Measurements from ENCODE around the gene KRT14.
"Not testable (repeated sequence)": the region's sequence is repeated elsewhere in the genome, so short reads cannot be mapped to it uniquely, and the experiment has no call there.

The KRT14 gene

DNA sequence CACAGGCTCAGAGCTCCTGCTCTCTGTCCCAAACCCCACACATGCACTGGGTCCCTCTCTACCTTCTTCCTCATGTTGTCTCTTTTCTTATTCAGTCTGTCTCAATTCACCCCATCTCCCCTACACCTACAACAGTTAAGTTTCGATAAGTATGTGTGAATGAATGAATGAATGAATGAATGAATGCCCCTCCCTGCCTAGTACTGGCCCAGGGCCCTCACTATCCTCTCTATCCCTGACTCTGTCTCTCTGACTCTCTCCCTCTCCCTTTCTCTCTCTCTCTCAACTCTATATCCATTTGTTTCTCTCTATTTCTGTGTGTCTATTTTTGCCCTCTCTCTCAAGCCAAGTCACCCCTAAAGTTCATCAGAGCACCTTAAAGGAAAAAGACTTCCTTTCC is 8.2 kb downstream of the KRT14 start:
- no peak overlapping the region for H3K27ac Mint-ChIP-seq
- H3K4me1 Mint-ChIP-seq: peaks cover 6% of the 10 kb centered on the region
- no peak overlapping the region for H3K4me3 Mint-ChIP-seq
- TF ChIP-seq, protein P1, sequence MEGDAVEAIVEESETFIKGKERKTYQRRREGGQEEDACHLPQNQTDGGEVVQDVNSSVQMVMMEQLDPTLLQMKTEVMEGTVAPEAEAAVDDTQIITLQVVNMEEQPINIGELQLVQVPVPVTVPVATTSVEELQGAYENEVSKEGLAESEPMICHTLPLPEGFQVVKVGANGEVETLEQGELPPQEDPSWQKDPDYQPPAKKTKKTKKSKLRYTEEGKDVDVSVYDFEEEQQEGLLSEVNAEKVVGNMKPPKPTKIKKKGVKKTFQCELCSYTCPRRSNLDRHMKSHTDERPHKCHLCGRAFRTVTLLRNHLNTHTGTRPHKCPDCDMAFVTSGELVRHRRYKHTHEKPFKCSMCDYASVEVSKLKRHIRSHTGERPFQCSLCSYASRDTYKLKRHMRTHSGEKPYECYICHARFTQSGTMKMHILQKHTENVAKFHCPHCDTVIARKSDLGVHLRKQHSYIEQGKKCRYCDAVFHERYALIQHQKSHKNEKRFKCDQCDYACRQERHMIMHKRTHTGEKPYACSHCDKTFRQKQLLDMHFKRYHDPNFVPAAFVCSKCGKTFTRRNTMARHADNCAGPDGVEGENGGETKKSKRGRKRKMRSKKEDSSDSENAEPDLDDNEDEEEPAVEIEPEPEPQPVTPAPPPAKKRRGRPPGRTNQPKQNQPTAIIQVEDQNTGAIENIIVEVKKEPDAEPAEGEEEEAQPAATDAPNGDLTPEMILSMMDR (IDR thresholded peaks at IDR 0.05): no peak
- H3K36me3 Mint-ChIP-seq (ENCODE audit: low read depth): no peaks in the 10 kb centered on the region
- H3K9me3 Mint-ChIP-seq: no peaks in the 10 kb centered on the region
- peaks cover 37% of the 10 kb centered on the region for H3K27me3 Mint-ChIP-seq (ENCODE audit: low read depth, poor library complexity)
- DNase-seq: no peak

DNA sequence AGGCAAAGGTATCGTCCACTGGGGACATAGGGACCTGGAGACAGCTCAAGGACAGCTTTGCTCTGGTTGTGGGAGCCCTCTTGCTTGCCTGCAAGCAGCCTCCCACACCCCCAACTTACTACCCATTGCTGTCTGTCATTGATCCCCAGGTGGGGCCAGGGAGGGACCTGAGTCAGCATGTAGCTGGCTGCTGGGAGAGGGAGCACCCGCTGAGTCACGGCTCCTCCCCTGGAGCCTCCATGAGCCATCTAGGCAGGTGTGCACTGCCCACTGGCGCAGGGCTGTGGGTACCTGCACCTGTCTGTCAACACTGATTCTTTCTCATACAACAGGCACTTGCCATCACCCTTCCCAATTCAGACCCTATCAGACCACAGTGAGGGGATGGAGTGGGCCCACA is 10.0 kb downstream of the KRT14 start:
- not testable (repeated sequence) for H3K27ac Mint-ChIP-seq; H3K9me3 Mint-ChIP-seq; H3K36me3 Mint-ChIP-seq (ENCODE audit: low read depth)

DNA sequence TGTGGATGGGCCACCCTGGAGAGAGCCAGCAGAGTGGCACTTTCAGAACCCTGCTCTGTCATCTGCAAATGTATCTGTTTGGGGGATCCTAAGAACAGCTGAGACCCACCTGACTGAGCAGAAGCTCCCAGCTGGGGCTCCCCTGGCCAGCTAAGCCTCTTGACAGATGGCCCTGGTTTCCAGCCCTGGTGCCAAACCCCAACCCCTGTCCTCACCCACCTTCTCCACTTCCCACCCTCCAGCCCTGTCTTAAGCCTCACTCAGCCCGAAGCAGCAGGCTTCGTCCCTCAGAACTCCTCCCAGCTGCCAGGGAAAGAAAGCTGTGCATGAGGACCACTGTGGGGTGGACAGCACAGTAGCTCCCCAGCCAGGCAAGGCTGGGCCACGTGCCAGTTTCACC is 11.4 kb downstream of the KRT14 start:
- Mint-ChIP-seq H3K27ac (no peak overlapping the region), H3K36me3 (ENCODE audit: low read depth) (no peaks in the 10 kb centered on the region), H3K4me3 (no peak overlapping the region), H3K27me3 (ENCODE audit: low read depth, poor library complexity) (peaks cover 22% of the 10 kb centered on the region), H3K4me1 (peaks cover 27% of the 10 kb centered on the region), H3K9me3 (no peaks in the 10 kb centered on the region)
- no peak for DNase-seq
- TF ChIP-seq, protein P1 (IDR thresholded peaks at IDR 0.05): no peak

More for the DNA sequence above, 10.0 kb downstream of the KRT14 start:
- Mint-ChIP-seq H3K4me1 (peaks cover 21% of the 10 kb centered on the region), H3K27me3 (ENCODE audit: low read depth, poor library complexity) (peaks cover 23% of the 10 kb centered on the region)
- not testable (repeated sequence) for DNase-seq, H3K4me3 Mint-ChIP-seq

- DNase-seq: peak; percentile 51
- TF ChIP-seq, protein P1 (IDR thresholded peaks at IDR 0.05): no peak
- H3K4me3 Mint-ChIP-seq: no peak within 1 kb of the TSS
- H3K27ac Mint-ChIP-seq: no peak within 1 kb of the TSS
- peaks cover 22% of the 10 kb centered on the region for H3K4me1 Mint-ChIP-seq
- peaks cover 25% of the 10 kb centered on the region for H3K27me3 Mint-ChIP-seq (ENCODE audit: low read depth, poor library complexity)
- peaks cover 4% of the 10 kb centered on the region for H3K9me3 Mint-ChIP-seq
- H3K36me3 Mint-ChIP-seq (ENCODE audit: low read depth): no peaks in the 10 kb centered on the region
Measured at GRCh38 chr17:41571561-41572434, 14.9 kb downstream of the KRT14 start, which contains the start of gene KRT9. Gene KRT9, minus strand, starts transcription at chr17:41572059. Its CDS starts 67 bp downstream, at chr17:41571992.

DNA sequence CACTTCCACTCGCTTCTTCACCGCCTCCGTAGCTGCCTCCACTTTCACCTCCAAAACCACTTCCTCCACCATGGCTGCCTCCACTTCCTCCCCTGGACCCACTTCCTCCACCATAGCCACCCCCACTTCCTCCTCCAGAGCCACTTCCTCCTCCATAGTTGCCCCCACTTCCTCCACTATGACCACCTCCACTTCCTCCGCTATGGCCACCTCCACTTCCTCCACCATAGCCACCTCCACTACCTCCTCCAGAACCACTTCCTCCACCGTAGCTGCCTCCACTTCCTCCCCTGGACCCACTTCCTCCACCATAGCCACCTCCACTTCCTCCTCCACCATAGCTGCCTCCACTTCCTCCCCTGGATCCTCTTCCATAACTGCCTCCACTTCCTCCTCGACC is 19.4 kb downstream of the KRT14 start:
- Mint-ChIP-seq H3K4me3 (no peak overlapping the region), H3K36me3 (ENCODE audit: low read depth) (no peaks in the 10 kb centered on the region), H3K27ac (peak overlapping the region; percentile 27), H3K4me1 (peaks cover 24% of the 10 kb centered on the region), H3K9me3 (peaks cover 4% of the 10 kb centered on the region), H3K27me3 (ENCODE audit: low read depth, poor library complexity) (peaks cover 21% of the 10 kb centered on the region)
- TF ChIP-seq, protein P1 (IDR thresholded peaks at IDR 0.05): no peak
- no peak for DNase-seq

DNA sequence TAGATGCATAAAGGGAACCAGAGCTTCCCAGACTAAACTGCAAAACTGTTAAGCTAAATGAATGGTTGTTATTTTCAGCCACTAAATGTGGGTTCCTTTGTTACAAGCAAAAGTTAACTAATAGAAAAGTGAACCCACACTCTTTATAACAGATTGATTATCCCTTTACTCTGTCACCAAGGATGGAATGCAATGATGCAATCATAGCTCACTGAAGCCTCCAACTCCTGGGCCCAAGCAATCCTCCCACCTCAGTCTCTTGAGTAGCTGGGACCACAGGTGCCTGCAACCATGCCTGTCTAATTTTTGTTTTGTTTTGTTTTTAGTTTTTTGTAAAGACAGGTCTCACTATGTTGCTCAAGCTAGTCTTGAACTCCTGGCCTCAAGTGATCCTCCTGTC is 21.4 kb downstream of the KRT14 start:
- no peaks in the 10 kb centered on the region for H3K36me3 Mint-ChIP-seq (ENCODE audit: low read depth)
- no peak overlapping the region for H3K4me3 Mint-ChIP-seq
- TF ChIP-seq, protein P1 (IDR thresholded peaks at IDR 0.05): no peak
- DNase-seq: no peak
- peaks cover 13% of the 10 kb centered on the region for H3K4me1 Mint-ChIP-seq
- peaks cover 4% of the 10 kb centered on the region for H3K9me3 Mint-ChIP-seq
- H3K27me3 Mint-ChIP-seq (ENCODE audit: low read depth, poor library complexity): peaks cover 14% of the 10 kb centered on the region
- H3K27ac Mint-ChIP-seq: no peak overlapping the region
